ENCODE data around the gene CDC14A.
"Not testable (repeated sequence)": the region's sequence is repeated elsewhere in the genome, so short reads cannot be mapped to it uniquely, and the experiment has no call there.

Gene CDC14A

DNA sequence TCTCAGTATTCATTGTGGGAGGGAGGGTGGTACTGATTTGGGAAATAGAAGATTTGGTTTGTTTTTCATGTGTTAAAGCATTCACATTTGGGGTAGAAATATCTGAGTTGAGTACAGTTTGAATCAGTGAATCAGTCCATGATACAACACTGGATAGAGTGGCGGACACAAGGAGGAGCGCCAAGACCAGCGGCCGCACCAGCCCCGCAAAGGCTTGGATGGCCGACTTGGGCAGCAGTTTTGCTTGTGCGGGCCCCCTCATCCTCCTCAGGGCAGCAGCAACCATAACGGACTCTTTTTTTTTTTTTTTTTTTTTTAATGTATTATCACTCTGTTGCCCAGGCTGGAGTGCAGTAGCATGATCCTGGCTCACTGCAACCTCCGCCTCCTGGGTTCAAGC lies 20.0 kb upstream of the CDC14A start:
- no peak for DNase-seq (ENCODE audit: low read depth, low spot score)

DNA sequence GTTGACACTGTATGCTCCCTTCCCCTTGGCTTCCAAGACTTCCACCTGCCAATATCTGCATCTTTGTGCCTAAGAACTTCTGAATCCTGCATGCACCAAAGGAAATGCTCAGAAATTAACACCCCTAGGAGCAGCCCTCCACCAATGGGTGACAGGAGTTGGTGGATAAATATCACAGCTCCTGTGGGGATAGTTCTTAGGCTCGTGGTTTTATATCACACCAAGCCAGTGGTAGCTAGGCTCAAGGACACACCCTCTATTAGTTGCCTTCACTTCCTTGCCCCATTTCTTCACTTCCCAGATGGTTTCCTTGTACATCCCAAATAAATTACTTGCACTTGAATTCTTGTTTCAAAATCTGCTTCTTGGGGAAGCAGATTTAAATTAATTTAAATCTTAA lies 16.9 kb upstream of the CDC14A start:
- no peak for DNase-seq (ENCODE audit: low read depth, low spot score)

DNA sequence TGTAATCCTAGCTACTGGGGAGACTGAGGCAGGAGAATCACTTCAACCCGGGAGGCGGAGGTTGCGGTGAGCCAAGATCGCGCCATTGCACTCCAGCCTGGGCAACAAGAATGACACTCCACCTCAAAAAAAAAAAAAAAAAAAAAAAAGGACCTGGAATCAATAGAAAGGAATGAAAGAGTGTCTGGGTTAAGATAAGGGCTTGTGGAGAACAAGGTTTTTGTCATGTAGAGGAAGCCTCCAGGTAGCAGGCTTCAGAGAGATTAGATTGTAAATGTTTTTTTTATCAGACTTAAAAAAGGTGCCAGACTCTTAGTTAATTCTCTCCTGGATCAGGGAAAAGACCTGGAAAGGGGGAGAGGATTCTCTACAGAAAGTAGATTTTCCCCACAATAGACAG lies 14.4 kb upstream of the CDC14A start:
- DNase-seq (ENCODE audit: low read depth, low spot score) = not testable (repeated sequence)

DNA sequence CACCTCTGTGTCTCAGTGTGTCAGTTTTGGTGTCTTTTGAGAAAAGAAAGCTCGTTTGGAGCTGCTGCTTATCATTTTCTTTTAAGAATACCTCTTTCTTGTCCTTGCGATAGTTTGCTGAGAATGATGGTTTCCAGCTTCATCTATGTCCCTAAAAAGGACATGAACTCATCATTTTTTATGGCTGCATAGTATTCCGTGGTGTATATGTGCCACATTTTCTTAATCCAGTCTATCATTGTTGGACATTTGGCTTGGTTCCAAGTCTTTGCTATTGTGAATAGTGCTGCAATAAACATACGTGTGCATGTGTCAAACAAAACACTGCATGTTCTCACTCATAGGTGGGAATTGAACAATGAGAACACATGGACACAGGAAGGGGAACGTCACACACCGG lies 12.6 kb upstream of the CDC14A start:
- DNase-seq (ENCODE audit: low read depth, low spot score) = not testable (repeated sequence)

DNA sequence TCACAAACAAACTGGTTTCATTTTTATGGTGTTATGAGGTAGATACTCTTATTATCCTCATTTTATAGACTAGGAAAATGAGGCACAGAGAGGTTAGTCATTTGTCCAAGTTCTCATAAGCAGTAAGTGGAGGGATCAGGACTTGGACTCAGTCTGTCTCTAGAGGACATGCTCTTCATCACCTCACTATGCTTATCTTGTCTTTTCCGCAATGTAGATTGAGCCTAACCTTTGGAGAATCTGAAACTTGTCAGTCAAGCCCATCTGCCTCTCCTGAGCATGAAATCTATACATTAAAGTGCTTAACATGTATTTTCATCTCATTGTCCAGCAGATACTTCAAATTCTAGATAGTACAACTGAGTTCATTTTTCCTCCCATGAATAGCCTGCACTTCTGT lies 11.8 kb upstream of the CDC14A start:
- no peak for DNase-seq (ENCODE audit: low read depth, low spot score)

DNA sequence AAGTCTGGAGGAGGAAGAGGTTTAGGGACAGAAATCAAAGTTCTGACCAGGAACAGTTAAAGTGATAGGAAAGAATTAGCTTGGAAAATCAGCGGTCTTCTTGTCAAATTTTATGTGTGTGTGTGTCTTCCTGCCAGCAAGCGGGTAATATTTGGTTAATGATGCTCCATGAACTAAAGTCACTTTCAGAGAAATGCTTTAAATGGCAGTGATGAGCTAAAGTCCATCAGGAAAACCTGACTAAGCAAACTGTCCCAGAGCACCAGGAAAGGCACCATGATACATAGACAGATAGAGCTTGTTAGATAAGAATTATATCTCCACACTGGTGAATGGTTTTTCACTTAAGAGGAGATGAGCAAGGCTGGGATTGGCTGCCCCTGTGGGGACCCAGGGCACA lies 10.0 kb upstream of the CDC14A start:
- no peak for DNase-seq (ENCODE audit: low read depth, low spot score)

DNA sequence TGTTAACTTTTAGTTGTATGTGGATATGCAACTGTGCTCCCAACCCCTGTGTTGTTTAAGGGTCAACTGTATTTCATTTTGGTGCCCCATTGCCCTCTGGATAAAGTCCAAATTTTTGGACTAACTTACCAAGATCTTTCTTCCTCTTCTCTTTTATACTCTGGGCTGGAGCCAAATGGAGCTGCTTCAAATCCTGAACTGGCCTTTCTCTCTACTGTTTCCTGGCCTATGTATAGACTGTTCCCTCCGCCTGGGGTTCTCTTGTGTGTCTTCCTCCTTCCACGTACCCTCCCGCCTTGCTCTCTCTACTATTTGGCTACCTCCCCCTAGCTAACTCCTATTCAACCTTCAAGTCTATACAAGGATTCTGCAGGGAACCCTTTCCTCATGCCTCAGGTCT lies 8.4 kb upstream of the CDC14A start:
- DNase-seq (ENCODE audit: low read depth, low spot score) = no peak

DNA sequence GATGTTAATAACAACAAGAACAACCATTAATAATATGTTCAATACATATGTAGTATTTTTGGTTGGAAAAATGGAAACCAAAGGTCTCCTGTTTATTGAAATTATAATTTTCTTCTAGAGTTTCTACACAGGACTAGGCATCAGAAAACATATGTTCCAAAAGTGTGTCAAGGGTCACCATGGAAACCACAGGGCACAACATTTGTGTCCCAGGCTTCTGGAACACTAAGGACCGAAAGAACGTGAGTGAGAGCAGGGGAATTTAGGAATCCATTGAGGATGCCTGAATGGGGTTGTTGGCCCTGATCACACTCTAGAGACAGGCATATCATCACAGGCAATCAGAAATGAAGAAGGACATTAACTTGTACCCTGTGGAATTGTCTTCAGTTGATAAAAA lies 7.5 kb upstream of the CDC14A start:
- DNase-seq (ENCODE audit: low read depth, low spot score) = no peak

DNA sequence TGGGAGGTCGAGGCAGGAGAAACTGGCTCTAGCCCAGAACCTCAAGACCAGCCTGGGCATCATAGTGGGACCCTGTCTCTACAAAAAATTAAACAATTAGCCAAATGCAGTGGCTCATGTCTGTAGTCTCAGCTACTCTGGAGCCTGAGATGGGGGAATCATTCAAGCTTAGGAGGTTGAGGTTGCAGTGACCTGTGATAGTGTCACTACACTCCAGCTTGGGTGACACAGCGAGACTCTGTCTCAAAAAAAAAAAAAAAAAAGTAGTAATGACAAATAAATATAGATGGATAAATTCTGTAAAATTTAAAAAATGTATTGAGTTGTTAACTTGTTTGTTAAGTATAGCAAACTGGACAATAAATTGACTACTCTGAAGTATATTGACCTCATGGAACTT lies 5.9 kb upstream of the CDC14A start:
- DNase-seq (ENCODE audit: low read depth, low spot score) = no peak

DNA sequence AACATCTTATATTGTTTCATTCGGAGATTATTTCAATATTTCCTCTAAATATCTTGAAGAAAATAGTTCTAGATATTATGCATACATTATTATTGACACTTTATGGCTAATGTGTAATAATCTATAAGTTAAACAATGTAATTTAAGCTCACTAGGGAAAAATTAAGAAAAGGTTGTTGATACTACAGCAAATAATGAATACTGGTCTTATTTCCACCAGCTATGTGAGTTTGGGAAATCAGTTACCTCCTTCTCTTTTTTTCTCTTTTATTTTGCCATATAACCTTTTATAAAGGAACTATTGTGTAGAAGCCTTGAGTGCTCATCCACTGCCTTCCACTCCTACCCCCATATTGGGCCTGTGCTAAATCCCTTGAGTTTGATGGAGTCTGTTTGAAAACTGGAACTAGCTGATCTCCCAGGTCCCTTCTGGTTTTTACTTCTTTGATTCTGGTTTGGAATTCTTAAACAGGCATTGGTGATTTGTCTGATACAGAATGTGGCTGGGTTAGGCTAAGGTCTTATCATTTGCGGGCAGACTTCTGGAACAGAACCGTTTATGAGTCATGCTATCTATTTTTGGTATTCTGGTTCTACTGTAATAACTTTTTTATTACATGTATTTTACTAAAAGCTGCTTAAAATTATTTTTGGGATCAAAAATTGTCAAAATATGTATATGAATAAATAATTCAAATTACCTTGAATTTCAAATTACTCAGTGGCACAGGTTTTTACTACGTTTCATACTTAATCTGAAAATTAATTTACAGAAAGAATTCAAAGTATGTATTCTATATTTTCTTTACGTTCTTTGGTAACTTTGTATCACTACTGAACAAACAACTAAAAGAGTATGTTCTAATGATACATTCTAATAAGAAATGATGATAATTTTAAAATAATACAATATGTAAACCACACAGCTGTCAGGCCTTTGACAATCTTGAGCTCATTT lies 5.0 kb upstream of the CDC14A start:
- peak; percentile 18 for DNase-seq (ENCODE audit: low read depth, low spot score)

DNA sequence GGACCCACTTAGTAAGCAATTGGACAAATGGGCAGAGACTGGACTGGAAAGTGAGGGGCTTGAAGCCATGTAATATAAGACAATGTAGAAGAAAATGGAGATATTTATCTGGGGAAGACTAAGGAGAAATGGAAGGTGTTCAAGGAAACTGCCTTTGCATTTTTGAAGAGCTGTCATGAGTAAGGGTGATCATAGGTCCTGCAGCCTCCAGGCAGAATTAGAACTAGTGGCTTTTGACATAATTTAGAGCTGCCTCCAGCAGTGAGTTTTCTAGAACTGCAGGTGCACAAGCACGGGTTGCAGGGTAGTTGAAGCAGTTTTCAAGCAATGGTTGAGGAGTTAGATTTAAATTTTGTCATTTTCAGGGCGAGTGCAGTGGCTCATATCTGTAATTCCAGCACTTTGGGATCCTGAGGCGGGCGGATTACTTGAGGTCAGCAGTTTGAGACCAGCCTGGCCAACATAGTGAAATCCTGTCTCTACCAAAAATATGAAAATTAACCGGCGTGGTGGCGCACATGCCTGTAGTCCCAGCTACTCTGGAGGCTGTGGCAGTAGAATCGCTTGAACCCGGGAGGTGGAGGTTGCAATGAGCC lies 3.7 kb upstream of the CDC14A start:
- DNase-seq (ENCODE audit: low read depth, low spot score) = no peak

DNA sequence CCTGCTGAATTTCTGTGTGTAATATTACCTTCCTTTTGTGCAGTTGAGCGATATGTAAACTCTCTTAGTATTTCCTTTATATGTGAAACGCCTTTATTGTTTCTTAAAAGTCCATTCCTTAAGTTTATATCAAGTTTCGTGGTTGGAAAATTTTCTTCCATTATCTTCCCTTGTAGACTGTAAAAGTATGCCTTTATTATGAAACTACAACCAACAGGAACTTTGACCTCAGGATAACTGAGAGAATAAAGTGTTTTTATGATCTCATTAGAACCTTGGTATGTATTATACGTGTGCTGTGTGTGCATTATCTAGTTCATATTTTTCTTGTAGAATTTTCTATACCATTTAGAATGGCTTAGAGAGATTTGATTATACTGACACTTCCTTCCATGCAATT lies 3.1 kb upstream of the CDC14A start:
- DNase-seq (ENCODE audit: low read depth, low spot score) = no peak

DNA sequence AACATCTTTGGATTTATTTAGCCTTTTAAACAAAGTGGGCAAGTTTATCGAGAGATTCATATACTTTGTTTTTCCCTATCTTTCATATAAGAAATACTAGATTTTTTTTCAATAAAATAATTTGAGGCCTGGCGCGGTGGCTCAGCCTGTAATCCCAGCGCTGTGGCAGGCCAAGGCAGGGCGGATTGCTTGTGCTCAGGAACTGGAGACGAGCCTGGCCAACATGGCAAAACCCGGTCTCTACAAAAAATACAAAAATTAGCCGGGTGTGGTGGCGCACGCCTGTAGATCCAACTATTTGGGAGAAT lies 1.6 kb upstream of the CDC14A start:
- DNase-seq (ENCODE audit: low read depth, low spot score) = no peak

DNA sequence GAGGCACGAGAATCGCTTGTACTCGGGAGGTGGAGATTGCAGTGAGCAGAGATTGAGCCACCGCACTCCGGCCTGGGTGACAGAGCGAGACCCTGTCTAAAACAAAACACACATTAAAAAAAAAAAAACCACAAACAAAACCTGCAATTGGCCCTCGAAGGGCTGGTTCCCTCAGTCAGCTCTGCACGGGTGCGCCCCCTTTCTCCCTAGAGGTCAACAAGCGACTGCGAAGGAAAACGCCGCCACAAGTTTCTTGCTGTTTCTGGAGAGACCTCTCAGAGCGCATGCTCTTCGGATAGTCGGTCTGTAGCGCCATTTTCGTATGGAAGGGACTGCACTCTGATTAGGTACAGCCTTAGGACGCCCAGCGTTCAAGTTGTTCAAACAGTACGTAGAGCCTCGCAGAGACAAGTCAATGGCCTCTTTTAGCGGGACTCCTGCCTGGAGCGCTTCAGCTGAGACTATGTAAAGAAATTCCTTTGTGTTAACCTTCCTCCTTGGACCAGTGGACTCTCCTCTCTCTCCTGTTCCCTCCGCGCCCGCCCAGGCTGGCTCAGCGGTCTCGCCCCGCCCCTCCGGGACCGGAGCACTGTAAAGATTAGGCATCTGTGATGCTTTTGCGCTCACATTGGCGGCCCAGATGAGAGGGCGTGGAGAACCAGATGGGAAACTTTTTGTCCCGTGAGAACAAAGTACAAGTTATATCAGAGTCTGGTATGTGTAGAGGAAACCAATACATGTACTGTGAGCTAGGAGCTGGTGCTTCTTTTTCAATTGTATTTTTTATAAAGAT lies 1.0 kb upstream of the CDC14A start:
- peak; percentile 94 for DNase-seq (ENCODE audit: low read depth, low spot score)

DNA sequence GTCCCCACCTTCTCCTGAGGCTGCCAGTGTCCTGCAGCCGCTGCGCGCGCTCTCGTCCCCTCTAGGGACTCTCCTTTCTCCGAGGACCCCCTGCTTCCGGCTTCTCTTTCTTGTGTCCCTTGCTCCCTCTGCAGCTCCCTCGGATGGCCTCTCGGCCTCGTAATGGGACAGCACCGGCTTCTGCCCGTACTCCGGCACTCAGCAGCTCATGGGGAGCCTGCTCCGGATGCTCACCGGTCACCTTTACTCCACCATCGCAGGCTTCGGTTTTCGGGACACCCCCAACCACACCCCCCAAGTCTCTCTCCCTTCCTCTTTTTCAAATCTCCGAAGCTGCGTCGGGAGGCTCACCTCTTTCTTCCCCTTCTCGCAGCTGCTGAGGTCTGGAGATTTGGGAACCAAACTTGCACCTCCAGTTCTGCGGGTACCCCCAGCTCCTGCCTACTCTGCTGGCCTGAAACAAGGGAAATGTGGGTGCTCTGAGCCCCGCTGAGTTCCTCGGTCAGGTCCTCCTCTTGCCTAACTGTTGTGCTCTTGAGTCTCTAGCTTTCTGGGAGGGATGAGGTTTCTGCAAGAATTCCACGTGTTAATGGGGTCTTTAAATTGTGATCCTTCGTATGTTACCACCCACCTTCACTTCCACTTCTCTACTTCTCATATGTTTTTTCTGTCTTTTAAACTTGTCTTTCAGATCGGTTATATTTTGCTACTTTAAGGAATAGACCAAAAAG lies 930 bp downstream of the CDC14A start:
- peak; percentile 53 for DNase-seq (ENCODE audit: low read depth, low spot score)

DNA sequence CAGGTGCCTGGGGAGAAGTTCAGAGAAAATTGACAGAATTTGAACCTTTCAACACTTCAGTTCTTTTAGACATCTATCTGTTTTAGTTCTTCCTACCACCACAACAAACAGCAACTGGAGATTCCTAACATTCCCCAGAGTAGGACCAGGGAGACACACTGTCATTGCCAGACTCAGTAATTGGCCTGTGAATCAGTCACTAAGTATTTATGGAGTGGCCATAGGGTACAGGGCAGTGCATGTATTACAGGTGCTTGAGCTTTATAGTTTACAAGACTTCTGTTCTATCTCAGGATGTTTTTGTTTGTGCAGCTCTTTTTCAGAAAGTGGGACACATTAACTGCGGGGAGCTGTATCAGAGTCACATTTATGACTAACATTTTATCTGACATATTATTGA lies 1.7 kb downstream of the CDC14A start:
- peak; percentile 74 for DNase-seq (ENCODE audit: low read depth, low spot score)

DNA sequence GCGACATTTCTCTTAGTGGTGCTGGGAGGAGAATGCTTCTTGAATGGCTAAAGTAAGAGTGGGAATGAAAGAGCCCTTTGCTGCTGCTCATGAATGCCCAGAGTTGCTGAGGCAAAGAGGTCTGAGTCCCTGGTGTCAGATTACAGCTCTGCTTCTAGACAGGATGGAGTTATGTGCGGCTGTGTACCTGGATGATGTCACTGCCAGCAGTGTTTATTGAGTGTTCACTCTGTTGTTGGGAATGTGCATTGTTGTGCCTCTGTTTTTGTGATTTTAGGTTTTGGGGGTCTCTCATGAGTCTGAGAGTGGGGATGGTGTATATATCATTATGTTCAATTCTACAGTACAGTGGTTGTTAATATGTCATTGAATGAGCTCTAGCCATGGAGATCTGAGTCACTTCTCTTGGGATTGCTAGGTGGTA lies 2.7 kb downstream of the CDC14A start:
- DNase-seq (ENCODE audit: low read depth, low spot score) = peak; percentile 81

DNA sequence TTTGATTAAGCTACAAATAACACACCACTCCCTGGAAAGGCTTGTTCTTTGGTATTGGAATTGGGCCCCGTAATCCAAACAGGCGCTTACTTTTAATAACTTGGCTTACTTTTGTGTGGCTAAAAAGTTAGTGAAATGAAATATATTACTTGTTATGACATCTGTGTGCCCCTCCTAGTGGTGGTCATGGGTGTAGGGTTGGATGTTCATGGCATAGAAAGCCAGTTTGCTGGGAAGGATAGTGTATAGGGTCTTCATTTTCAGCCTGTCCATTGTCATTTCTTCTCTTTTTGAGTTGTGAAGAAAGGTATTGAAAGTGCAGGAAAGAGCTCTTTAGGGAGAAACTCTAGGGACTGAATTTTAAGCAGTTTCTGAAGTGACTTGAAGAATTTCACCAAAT lies 5.9 kb downstream of the CDC14A start:
- DNase-seq (ENCODE audit: low read depth, low spot score) = no peak

DNA sequence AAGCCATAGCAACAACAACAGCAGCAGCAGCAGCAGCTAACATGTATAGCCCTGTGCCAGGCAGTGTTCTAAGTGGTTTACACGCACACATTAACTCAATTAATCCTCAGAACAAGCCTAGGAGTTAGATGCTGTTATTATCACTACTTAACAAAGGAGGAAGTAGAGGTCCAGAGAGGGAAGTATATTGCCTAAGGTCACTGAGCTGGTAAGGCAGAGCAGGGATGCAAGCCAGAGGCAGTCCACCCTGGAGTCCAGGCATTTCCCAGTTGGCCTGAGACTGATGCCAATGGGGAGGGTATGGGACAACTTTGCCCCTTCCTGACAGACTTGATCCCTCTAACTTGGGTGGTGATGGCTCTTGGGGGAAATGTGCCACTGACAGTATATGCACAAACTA lies 6.8 kb downstream of the CDC14A start:
- no peak for DNase-seq (ENCODE audit: low read depth, low spot score)

DNA sequence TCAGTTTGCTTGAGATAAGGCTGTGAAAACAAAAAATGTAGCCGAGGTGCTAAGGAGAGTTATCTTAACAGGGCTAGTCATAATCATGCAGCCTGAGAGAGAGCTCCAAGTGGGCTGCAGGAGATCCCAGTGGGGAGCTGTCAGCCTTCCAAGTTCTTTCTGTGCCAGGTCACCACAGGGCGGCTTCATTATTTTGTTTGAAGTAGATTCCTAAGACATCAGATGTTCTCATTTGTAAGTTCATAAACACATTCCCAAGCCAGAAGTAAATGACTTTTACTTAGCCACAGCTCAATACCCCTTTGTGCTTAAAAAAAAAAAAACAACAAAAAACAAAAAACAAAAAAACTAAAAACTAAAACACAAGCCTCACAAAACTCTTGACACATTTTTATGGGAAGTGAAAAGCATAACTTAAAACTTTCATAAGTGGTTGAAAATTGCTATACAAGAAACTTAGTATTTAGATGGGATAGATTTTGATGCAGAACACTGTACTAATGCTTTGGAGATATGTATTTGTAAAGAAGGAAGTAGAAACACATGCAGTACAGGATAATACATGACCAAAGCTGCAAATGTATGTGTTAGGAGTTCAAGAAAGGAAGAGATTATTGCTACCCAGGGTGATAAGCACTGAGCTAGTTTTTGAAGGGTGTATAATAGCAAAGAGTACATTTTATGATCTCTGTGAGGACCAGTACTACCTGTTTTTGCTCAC lies 8.6 kb downstream of the CDC14A start:
- peak; percentile 94 for DNase-seq (ENCODE audit: low read depth, low spot score)

DNA sequence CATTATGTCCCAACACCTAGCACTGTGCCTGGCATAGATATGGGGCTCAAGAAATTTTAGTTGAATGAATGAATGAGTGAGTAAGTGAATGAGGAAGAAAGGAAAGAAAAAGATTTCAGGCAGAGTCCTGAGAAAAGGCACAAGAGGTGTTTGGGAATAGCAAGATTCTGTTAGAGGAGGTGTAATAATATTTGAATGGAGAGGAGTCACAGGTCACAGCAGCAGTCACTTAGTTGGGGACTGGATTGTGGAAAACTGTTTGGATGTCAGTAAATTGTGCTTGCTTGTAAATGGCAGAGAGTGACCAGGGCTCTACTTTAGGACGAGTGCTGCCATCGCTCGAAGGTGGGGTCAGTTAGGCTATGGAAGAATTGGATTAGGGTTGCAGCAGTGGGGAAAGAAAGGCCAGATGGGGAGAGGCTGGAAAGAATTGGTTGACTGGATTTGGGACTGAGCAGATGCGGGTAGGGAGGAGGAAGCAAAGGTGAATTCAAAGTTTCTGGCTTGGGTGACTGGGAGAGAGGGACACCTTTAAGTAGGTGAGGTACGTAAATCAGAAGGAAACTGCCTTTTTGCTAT lies 9.3 kb downstream of the CDC14A start:
- no peak for DNase-seq (ENCODE audit: low read depth, low spot score)
